ENCODE results near the gene MSANTD3.

GRCh38 chr9:100466171-100466828 lies 39.4 kb downstream of the MSANTD3 start:
- TF ChIP-seq POLR2A (IDR thresholded peaks at IDR 0.05; ENCODE audit: low read length) (no peak), GATA1 (IDR thresholded peaks at IDR 0.05; ENCODE audit: low read depth, low read length) (no peak)

Measured in erythroblast (primary cell).